PC-3 (cell line): Measurements from ENCODE around the gene PRUNE2.

Experiments
- CTCF ChIP-seq: fragments of 300-600 bp; sonication (generic); conservative IDR thresholded peaks from 2 replicates; pipeline ENCODE4 v1.5.1; 2017; ENCODE audit warnings: antibody characterized with exemption, low read depth, mild to moderate bottlenecking, low read length
- EZH2 ChIP-seq: fragments of 300-600 bp; sonication (generic); IDR thresholded peaks from one replicate; pipeline ENCODE4 v1.6.1; 2017; ENCODE audit warnings: antibody characterized with exemption, mild to moderate bottlenecking, low read length; ENCODE audit not compliant: unreplicated experiment
- EZH2phosphoT487 ChIP-seq: fragments of 300-600 bp; sonication (generic); IDR thresholded peaks from 2 replicates; pipeline ENCODE4 v1.6.1; 2018; ENCODE audit warnings: mild to moderate bottlenecking, antibody characterized with exemption, low read length, borderline replicate concordance

- no peak for TF ChIP-seq CTCF
- no peak for TF ChIP-seq EZH2phosphoT487
- TF ChIP-seq EZH2: no peak
Observed at GRCh38 chr9:76917299-76917698, 11.4 kb upstream of the PRUNE2 start.
